ENCODE measurements around the gene IFNK.

The IFNK gene

DNA sequence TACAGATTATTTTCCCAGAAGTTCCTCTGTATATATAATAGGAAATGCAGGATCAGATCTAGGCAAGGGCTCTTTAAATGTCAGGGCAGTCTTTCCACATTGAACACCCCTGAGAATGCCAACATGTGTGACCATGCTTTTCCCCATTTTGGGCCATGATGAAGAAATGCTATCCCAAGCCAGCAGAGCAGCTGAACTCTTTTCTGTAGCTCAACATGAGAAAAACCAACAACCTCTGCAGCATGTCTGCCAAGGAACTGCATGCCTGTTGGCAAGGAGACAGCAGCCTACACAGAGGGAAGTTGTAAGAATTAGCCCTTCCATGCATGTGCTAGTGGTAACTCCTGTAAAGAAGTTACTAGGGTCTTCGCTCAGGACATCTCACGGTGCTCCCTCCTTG, 9.5 kb upstream of the IFNK start:
- no peak for DNase-seq

DNA sequence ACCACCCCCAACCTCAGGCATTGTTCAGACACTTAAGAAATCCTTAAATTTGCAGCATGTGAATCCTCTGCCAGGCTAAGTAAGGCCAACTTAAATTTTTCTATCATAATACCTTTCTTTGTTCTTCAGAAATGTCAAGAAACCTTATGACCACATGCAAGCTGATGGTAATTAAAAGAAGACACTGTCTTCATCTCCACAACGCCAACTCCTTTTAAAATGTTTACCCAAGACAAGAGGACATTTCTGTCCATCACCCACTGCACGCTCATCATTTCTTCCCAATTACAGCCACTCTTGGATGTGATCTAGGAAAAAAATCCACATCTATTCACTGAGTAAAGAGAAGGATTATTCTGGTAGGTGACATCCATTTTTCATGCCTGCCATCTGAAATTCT, 6.1 kb upstream of the IFNK start:
- DNase-seq, result no peak

- DNase-seq, result no peak
Observed at GRCh38 chr9:27518809-27519208, 5.3 kb upstream of the IFNK start.

- no peak for DNase-seq
Observed at GRCh38 chr9:27519466-27520465, 4.3 kb upstream of the IFNK start.

DNA sequence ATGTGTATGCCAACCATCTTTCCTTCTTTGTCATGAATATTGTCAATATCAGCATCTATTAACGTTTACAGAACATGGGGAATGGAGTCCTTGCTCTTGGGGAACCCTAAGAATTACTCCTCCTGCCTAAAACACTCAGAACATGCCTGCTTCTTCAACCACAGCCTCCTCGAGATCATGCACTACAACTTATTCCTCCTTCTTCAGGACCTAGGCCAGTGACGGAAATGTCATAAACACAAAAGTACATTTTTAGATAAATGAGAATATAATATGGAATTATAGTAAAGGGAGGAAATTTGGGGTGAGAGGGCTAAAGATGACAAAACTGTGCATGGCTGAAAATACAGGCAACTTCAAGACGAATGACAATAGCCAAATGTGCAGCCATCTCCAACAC, 3.1 kb upstream of the IFNK start:
- no peak for DNase-seq

DNA sequence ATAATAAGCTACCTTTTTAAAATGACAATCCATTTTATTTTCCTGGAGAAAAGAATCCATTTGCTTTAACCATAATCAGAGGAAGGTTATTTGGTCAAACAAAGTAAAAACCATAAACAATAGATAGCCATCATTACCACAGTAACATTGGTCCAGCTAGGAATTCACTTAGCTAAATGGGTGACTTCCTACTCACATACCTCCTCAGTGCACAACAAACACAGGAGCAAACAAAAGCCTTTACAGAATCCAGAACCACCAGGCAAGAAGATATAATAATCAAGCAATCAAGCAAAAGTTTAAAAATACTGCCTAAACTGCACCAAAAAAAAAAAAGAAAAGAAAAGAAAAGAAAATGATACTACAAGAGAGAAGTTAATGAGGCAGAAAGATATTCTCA, 949 bp upstream of the IFNK start:
- DNase-seq, result no peak

GRCh38 chr9:27527702-27528075, 3.6 kb downstream of the IFNK start:
- no peak for DNase-seq

DNA sequence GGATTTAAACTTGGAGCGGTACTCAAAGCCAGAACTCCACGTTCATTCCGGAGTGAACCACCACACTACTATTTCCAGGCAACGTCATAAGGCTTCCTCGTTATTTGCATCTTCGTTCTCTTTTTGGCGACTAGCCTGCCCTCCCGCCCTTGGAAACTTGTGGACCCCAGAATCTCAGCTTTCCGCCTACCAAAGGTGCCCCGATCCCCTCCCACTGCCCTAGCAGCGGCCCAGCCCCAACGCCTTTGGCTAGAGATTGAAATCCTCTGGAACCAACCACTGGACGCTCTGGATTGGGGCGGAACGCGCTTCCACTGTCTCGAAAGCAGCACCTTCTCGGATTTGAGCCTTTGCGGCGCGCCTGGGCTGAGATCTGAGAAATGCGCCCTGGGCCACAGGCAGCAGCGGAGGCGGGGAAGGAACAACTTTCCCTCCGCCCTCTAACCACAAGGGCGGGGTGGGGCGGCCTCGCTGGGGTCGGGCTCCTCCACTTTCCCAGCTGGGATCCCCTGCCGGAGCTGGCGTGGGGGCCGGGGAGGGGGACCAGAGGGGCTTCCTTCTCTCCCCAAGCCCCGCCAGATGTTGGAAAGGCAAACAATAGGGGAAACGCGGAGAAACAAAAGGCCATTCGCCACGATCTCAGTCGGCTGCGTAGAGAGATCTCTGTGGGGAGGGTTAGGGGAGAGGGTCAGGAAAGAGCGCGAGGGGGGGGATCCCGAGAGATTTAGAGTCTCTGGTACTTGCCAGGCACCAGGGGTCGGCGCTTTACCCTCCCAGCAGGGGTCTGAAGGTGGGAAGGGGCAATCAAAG, 4.2 kb downstream of the IFNK start:
- no peak for DNase-seq

GRCh38 chr9:27528886-27529315, 4.8 kb downstream of the IFNK start:
- DNase-seq, result no peak

- peak; percentile 26 for DNase-seq
Observed at GRCh38 chr9:27529316-27530278, 5.5 kb downstream of the IFNK start, which contains the start of gene MOB3B. MOB3B (minus strand) TSS chr9:27529814; CDS start chr9:27455550, 74,264 bp downstream.

GRCh38 chr9:27530915-27531755, 7.0 kb downstream of the IFNK start:
- DNase-seq, result no peak

DNA sequence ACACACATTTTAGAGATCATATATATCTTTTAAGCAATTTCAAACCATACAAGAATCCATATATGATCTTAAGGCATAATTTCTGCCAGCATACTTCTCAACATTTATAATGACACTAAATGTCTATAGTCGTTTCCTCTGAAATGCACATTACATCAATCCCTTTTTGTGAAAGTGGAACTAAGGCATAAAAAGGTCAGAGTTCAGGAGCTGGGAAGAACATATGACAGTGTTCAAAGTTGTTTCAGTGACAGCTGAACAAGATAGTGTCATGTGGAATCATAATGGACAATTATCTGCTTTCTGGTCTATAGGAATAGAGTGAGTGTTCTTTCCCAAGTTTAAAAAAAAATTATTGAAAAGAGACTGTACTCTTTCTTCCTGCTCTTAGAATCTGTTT, 8.0 kb downstream of the IFNK start:
- DNase-seq, result no peak

- peak; percentile 39 for DNase-seq
Observed at GRCh38 chr9:27533311-27533710, 9.2 kb downstream of the IFNK start.

GRCh38 chr9:27534131-27534530, 10.0 kb downstream of the IFNK start:
- DNase-seq, result no peak

- DNase-seq, result no peak
Observed at GRCh38 chr9:27534658-27535209, 10.6 kb downstream of the IFNK start.

DNA sequence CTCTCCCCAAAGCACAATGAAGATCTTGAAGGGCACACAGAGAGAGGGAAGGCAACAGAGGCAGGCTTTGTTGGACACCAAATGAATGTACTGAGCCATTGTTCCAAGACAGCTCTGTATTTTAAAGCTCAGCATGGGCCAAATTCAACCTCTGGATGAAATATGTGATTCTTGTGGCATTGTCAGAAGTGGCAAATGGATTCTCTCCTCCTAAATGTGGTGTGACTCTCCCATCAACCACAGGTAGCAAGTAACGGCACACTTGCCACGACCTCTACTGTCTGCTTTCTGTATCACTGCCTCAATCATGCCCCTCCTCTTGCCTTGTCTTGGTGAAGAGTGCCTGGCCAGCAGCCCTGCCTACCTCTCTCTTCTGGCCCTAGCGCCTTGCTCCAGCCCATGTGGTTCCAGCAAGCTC, 11.6 kb downstream of the IFNK start:
- no peak for DNase-seq

DNA sequence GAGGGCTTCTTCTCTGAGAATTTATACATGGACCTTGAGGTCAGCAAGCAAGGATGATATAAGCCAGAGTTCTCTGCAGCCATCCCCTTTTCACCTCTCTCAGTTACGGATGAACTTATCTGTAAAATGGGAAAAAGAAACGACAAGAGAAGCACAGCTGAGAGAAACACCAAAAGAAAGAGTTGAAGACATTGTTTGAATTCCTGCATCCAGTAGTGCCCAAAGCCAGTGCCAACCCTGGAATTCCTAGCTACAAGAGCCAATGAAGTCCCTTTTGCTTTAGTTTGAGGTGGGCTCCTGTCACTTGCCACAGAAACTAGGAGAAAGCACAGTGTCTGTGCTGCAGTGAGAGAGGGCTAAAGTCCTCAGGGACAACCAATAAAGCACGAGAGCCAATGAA, 12.1 kb downstream of the IFNK start:
- DNase-seq, result no peak

DNA sequence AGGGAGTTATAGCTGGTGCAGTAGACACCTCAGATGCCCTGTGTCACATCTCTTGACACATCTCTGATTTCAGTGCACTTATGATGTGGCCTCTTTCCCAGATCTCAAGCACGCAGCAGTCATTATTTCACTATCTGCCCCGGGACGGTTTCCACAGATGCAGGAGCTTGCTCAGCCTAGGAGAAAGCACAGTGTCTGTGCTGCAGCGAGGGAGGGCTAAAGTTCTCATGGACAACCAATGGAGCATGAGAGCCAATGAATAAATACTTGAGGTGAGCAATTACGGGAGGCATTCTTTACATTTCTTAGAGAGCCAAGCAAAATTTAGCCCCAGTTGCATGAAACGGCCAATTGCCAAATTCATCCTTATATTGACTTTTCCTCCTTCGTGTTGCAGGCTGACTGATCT, 12.9 kb downstream of the IFNK start:
- DNase-seq, result peak; percentile 29

- no peak for DNase-seq
Observed at GRCh38 chr9:27537756-27538155, 13.7 kb downstream of the IFNK start.

DNA sequence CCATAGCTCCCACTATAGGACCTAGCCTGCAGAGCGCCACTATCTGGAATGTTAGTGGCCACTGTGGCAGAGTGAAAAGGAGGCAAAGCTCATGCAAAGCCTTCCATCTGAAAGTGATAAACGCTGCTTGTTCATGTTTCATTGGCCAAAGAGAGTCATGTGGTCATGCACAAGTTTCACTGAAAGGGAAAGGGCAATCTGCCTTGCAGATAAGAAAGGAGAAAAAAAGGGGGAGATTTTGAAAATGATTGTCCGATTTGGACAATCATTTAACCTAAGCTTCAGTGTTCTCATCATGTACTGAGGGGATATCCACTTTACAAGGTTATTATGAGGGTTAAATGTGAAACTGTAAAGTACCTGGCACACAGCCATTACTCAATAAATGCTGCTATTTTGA, 14.6 kb downstream of the IFNK start:
- DNase-seq, result no peak

Data from DMS79 (cell line).